Measurements from ENCODE around the gene PIGH.

Gene PIGH

DNA sequence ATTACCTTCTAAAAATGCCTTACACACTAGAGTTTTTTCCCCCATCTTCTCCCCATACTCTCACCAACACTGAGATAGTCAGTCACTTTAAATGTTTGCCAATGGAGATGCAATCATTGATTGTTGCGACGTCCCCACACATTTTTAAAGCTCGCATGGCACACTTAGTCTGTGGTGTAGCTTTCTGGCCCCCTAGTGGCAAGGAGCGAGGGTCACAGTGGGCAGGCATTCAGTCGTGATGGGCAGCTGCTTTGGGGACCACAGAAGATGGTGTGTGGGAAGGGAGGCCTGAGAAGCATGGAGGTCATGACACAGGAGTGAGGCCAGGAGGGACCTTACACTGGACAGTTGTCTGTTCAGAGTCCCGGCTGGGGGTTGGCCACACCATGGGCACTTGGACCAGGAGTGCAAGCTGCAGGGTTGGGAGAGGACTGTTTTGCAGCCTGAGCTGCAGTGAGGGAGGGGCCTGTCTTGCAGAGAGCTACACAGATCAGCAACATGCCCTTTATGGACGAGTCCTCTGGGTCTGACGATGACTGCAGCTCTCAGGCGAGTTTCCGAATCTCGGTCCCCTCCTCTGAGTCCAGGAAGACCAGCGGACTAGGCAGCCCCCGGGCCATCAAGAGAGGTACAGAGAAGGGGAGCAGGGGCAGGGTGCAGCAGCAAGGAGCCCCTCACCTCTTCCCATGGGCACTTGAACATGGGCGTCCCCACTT is 28.6 kb downstream of the PIGH start:
- H3K4me3 ChIP-seq (ENCODE audit: low read depth, low read length) = no peak overlapping the region
- DNase-seq (ENCODE audit: low read depth) = peak; percentile 63
- TF ChIP-seq, protein P1, sequence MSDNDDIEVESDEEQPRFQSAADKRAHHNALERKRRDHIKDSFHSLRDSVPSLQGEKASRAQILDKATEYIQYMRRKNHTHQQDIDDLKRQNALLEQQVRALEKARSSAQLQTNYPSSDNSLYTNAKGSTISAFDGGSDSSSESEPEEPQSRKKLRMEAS (IDR thresholded peaks at IDR 0.05; ENCODE audit: low read depth, low read length) = peak; percentile 68; the same call in 1 of the 2 replicates
- TF ChIP-seq, protein P2, sequence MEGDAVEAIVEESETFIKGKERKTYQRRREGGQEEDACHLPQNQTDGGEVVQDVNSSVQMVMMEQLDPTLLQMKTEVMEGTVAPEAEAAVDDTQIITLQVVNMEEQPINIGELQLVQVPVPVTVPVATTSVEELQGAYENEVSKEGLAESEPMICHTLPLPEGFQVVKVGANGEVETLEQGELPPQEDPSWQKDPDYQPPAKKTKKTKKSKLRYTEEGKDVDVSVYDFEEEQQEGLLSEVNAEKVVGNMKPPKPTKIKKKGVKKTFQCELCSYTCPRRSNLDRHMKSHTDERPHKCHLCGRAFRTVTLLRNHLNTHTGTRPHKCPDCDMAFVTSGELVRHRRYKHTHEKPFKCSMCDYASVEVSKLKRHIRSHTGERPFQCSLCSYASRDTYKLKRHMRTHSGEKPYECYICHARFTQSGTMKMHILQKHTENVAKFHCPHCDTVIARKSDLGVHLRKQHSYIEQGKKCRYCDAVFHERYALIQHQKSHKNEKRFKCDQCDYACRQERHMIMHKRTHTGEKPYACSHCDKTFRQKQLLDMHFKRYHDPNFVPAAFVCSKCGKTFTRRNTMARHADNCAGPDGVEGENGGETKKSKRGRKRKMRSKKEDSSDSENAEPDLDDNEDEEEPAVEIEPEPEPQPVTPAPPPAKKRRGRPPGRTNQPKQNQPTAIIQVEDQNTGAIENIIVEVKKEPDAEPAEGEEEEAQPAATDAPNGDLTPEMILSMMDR (IDR thresholded peaks at IDR 0.05; ENCODE audit: low read depth, low read length) = peak; percentile 83
- TF ChIP-seq MYC (IDR thresholded peaks at IDR 0.05; ENCODE audit: low read depth, low read length) = no peak

DNA sequence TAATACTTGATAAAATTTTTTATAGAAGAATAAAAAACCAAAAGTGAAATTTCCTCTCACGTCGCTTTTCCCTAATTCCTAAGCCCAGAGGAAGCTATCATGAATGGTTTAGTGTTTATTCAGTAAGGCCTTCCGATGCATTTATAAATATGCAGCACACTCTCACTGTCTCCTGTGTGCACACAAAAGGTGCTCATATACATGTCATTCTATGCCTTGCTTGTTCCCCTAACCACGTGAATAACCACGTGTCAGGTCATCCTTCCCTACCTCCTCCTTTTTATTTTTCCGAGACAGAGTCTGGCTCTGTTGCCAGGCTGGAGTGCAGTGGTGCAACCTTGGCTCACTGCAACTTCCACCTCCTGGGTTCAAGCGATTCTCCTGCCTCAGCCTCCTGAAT is 29.6 kb downstream of the PIGH start:
- no peak overlapping the region for H3K4me3 ChIP-seq (ENCODE audit: low read depth, low read length)
- DNase-seq (ENCODE audit: low read depth) = no peak
- TF ChIP-seq POLR2A (IDR thresholded peaks at IDR 0.05; ENCODE audit: extremely low read depth, insufficient read length) (no peak), MYC (IDR thresholded peaks at IDR 0.05; ENCODE audit: low read depth, low read length) (no peak)
- TF ChIP-seq, protein P1 (IDR thresholded peaks at IDR 0.05; ENCODE audit: low read depth, low read length) = no peak
- TF ChIP-seq, protein P2 (IDR thresholded peaks at IDR 0.05; ENCODE audit: low read depth, low read length) = no peak

DNA sequence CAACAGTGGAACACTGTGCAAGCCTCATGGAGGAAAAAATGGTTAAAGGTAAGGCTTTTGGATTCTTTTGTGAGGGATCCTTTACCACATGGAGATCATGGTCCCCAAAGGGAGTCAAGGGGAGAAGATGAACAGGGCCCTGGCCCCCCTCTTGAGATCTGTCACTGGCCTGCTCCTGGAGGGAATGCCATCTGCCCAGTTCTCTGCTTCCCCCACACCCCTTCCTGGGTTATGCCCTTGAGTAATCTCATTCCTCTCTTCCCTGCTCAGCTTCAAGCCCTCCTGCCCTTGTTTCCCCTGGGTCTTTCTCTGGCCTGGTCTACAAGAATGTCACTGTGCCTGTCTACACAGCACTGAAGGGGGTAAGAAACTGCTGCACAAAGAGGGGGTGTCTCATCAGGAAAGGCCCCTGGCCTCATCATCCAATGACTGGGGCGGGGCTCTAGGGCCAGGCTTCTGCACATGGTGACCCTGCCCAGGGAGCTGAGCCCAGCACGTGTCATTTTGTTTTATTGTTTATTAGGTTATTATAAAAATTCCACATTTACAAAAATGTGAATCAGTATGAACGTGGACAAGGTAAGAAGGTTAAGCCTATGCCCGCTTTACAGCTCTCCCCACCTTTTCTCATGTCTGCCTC is 30.3 kb downstream of the PIGH start:
- DNase-seq (ENCODE audit: low read depth) = no peak
- TF ChIP-seq, protein P2 (IDR thresholded peaks at IDR 0.05; ENCODE audit: low read depth, low read length) = no peak
- TF ChIP-seq POLR2A (IDR thresholded peaks at IDR 0.05; ENCODE audit: extremely low read depth, insufficient read length) = no peak
- TF ChIP-seq, protein P1 (IDR thresholded peaks at IDR 0.05; ENCODE audit: low read depth, low read length) = no peak
- no peak overlapping the region for H3K4me3 ChIP-seq (ENCODE audit: low read depth, low read length)

DNA sequence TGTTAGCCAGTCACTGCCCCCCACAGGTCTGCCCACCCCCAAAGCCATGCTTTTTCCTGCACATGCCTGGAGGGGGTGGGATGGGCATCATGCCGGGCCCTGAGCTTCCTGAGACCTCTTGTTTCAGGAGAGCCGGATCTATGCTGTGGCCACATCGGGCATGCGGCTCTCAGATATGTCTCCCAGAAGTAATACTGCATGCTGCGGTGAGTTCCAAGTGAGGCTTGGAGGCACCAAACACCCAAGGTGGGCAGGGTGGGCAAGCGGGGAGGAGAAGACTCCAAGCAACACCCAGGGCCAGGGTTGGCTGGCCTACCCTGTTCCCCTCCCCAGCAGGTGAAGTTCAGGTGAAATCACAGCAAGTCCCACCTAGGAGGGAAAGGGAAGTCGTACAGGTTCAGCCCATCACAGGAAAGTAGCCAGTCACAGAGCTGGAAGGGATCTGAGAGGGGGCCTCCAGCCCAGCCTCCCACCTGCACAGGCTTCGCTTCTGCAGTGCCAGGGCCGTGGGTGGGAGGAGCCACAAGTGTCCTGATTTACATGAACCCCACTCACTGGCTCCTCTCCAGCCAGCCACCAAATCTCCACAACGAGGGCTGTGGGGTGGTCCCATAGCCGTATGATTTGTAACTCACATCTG is 30.9 kb downstream of the PIGH start:
- peak; percentile 24 for DNase-seq (ENCODE audit: low read depth)
- H3K4me3 ChIP-seq (ENCODE audit: low read depth, low read length) = no peak overlapping the region
- no peak for TF ChIP-seq POLR2A (IDR thresholded peaks at IDR 0.05; ENCODE audit: extremely low read depth, insufficient read length)
- no peak for TF ChIP-seq MYC (IDR thresholded peaks at IDR 0.05; ENCODE audit: low read depth, low read length)
- TF ChIP-seq, protein P1 (IDR thresholded peaks at IDR 0.05; ENCODE audit: low read depth, low read length) = no peak
- TF ChIP-seq, protein P2 (IDR thresholded peaks at IDR 0.05; ENCODE audit: low read depth, low read length) = no peak

DNA sequence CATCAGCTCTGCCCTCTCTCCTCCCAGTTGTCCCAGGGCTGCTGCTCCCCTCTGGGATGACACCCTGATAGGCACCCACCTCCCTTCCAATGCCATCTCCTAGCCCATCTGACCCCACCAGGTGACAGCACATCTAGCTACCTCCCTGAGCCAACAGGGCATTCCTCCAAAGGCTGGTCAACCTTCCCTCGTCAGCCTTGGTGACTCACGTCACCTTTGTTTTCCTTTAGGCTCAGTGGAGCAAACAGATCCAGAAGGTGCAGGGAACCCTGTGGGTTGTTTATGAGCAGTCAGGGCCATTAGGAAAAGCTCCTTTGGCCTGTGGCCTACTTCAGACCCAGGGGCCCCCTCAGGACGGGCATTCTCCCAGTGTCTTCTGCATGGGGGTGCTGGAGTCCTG is 32.4 kb downstream of the PIGH start:
- H3K4me3 ChIP-seq (ENCODE audit: low read depth, low read length) = no peak overlapping the region
- DNase-seq (ENCODE audit: low read depth) = no peak
- TF ChIP-seq, protein P2 (IDR thresholded peaks at IDR 0.05; ENCODE audit: low read depth, low read length) = no peak
- no peak for TF ChIP-seq POLR2A (IDR thresholded peaks at IDR 0.05; ENCODE audit: extremely low read depth, insufficient read length)
- TF ChIP-seq, protein P1 (IDR thresholded peaks at IDR 0.05; ENCODE audit: low read depth, low read length) = no peak
- no peak for TF ChIP-seq MYC (IDR thresholded peaks at IDR 0.05; ENCODE audit: low read depth, low read length)
